K562 (cell line): ENCODE measurements around the gene MUC5B. TPM values are rescaled to one million over a fixed set of nuclear protein-coding genes. Genes with fewer than 3 reads are reported as not detected.

ENCODE experiments used
- GABPB1 ChIP-seq: sonication (generic); formaldehyde crosslinking; IDR thresholded peaks from 2 replicates; pipeline ENCODE4 v1.8.0; 2022; ENCODE audit warnings: mild to moderate bottlenecking, missing genetic modification reagents
- GTF2E2 ChIP-seq: fragments of 200-800 bp; sonication (Bioruptor generic); IDR thresholded peaks from 2 replicates; pipeline ENCODE4 v1.6.1; 2016; ENCODE audit warnings: missing genetic modification characterization, missing compliant biosample characterization
- HDAC1 ChIP-seq, 2 experiments: fragments of 450-650 bp; IDR thresholded peaks; 2 replicates each; pipeline ENCODE4 v1.6.1; 2016 to 2017; ENCODE audit warnings: inconsistent platforms in 1 of 2, mild to moderate bottlenecking in 1 of 2, moderate library complexity in 1 of 2
- HNRNPK ChIP-seq: fragments of 200-400 bp; formaldehyde crosslinking; IDR thresholded peaks from one replicate; pipeline ENCODE4 v1.6.1; 2018; ENCODE audit warnings: mild to moderate bottlenecking, low read depth, low read length; ENCODE audit not compliant: poor library complexity, severe bottlenecking
- LCOR ChIP-seq: sonication (generic); formaldehyde crosslinking; IDR thresholded peaks from 2 replicates; pipeline ENCODE4 v1.8.0; 2022; ENCODE audit warnings: mild to moderate bottlenecking, missing genetic modification reagents
- POLR2G ChIP-seq: fragments of 200-400 bp; formaldehyde crosslinking; IDR thresholded peaks from 2 replicates; pipeline ENCODE4 v1.6.1; 2017; ENCODE audit warnings: low read depth, mild to moderate bottlenecking, antibody characterized with exemption, low read length, moderate library complexity
- RBM14 ChIP-seq: fragments of 200-400 bp; formaldehyde crosslinking; IDR thresholded peaks from 2 replicates; pipeline ENCODE4 v1.6.1; 2018; ENCODE audit warnings: low read depth, mild to moderate bottlenecking, low read length, moderate library complexity, borderline replicate concordance; ENCODE audit not compliant: insufficient read depth
- SIN3B ChIP-seq: fragments of 450-650 bp; IDR thresholded peaks from 2 replicates; pipeline ENCODE4 v1.6.1; 2017; ENCODE audit warnings: low read depth, mild to moderate bottlenecking, moderate library complexity
- TAF1 ChIP-seq: IDR thresholded peaks from 2 replicates; pipeline ENCODE4 v1.6.1; 2011; ENCODE audit warnings: mild to moderate bottlenecking, low read length, moderate library complexity; ENCODE audit not compliant: insufficient read depth, control insufficient read depth, severe bottlenecking; ENCODE audit errors: extremely low read depth
- TEAD2 ChIP-seq: fragments of 450-650 bp; IDR thresholded peaks from 2 replicates; pipeline ENCODE4 v1.6.1; 2016; ENCODE audit warnings: missing genetic modification characterization, control low read depth, missing compliant biosample characterization
- ZBTB26 ChIP-seq: fragments of 450-650 bp; formaldehyde crosslinking; IDR thresholded peaks from 2 replicates; pipeline ENCODE4 v1.4.0; 2022; ENCODE audit warnings: missing genetic modification characterization
- ZNF197 ChIP-seq: fragments of 200-800 bp; sonication (Bioruptor generic); IDR thresholded peaks from 2 replicates; pipeline ENCODE4 v1.6.1; 2016; ENCODE audit warnings: low read depth, missing genetic modification characterization, missing compliant biosample characterization
- ZNF408 ChIP-seq: fragments of 250-450 bp; sonication (Bioruptor Pico); IDR thresholded peaks from 2 replicates; pipeline ENCODE4 v1.4.0; 2020; ENCODE audit warnings: low read depth, mild to moderate bottlenecking, moderate library complexity
- ZNF584 ChIP-seq: fragments of 200-800 bp; sonication (Bioruptor generic); IDR thresholded peaks from 2 replicates; pipeline ENCODE4 v1.6.1; 2016; ENCODE audit warnings: low read depth, mild to moderate bottlenecking, missing genetic modification characterization, missing compliant biosample characterization
- ZNF764 ChIP-seq: fragments of 250-450 bp; sonication (Bioruptor Pico); IDR thresholded peaks from 2 replicates; pipeline ENCODE4 v1.4.0; 2020; ENCODE audit warnings: low read depth, mild to moderate bottlenecking, moderate library complexity
- polyA plus RNA-seq, 8 experiments: library from polyadenylated mRNA; depleted of rRNA in 4 of 8; stranded (reverse) in 5 of 8; unstranded in 3 of 8; fragments of >200 nt; fragmentation: Nextera tagmentation in 2 of 8; fragmentation: Illumina TruSeq in 1 of 8; extraction: Ambion mirVana in 2 of 8; extraction: Trizol in 1 of 8; gene quantifications; 2 replicates each; pipeline versions ENCODE4 v1.2.1 to v1.2.3, GENCODE V29; 2011 to 2014; ENCODE audit warnings: inconsistent platforms in 1 of 8, missing spikeins in 1 of 8
- total RNA-seq, 7 experiments: library from RNA; depleted of rRNA in 6 of 7; stranded (reverse); fragments of >200 nt in 6 of 7; fragmentation: Illumina TruSeq in 2 of 7; extraction: Trizol in 2 of 7; gene quantifications; 2 replicates each; pipeline versions ENCODE4 v1.2.1 to v1.2.3, GENCODE V29; 2011 to 2021; ENCODE audit warnings: low replicate concordance in 1 of 7
- TF ChIP-seq, protein P1 (sequence below): sonication (generic); formaldehyde crosslinking; IDR thresholded peaks from 2 replicates; pipeline ENCODE4 v1.8.0; 2023; ENCODE audit warnings: missing genetic modification reagents, mild to moderate bottlenecking, borderline replicate concordance
- TF ChIP-seq, protein P2 (sequence below): fragments of 450-650 bp; IDR thresholded peaks from 2 replicates; pipeline ENCODE4 v1.6.1; 2016; ENCODE audit warnings: mild to moderate bottlenecking

Gene MUC5B
- total and polyA plus RNA-seq, 9 of the 15 experiments (the other 6 are each of a cell fraction or from before 2014, with no cell fraction given), result 0.04 to 0.95 TPM; not detected in 7

- TF ChIP-seq HDAC1 (IDR thresholded peaks at IDR 0.05) (no peak), RBM14 (0 out of 2 replicates have a peak, but pooled peaks have one; percentile 74), SIN3B (peak; percentile 77), ZBTB26 (CRISPR knock-in tag) (no peak), ZNF764 (CRISPR knock-in tag) (no peak), POLR2G (peak; percentile 94), TEAD2 (no peak), LCOR (CRISPR knock-in tag) (peak; percentile 67; the same call in 1 of the 2 replicates), ZNF408 (CRISPR knock-in tag) (no peak), ZNF197 (no peak), GABPB1 (peak; percentile 60; the same call in 1 of the 2 replicates), TAF1 (peak; percentile 42), ZNF584 (CRISPR knock-in tag) (no peak), HNRNPK (no peak), GTF2E2 (tag) (0 out of 2 replicates have a peak, but pooled peaks have one; percentile 37)
- TF ChIP-seq, protein P1, sequence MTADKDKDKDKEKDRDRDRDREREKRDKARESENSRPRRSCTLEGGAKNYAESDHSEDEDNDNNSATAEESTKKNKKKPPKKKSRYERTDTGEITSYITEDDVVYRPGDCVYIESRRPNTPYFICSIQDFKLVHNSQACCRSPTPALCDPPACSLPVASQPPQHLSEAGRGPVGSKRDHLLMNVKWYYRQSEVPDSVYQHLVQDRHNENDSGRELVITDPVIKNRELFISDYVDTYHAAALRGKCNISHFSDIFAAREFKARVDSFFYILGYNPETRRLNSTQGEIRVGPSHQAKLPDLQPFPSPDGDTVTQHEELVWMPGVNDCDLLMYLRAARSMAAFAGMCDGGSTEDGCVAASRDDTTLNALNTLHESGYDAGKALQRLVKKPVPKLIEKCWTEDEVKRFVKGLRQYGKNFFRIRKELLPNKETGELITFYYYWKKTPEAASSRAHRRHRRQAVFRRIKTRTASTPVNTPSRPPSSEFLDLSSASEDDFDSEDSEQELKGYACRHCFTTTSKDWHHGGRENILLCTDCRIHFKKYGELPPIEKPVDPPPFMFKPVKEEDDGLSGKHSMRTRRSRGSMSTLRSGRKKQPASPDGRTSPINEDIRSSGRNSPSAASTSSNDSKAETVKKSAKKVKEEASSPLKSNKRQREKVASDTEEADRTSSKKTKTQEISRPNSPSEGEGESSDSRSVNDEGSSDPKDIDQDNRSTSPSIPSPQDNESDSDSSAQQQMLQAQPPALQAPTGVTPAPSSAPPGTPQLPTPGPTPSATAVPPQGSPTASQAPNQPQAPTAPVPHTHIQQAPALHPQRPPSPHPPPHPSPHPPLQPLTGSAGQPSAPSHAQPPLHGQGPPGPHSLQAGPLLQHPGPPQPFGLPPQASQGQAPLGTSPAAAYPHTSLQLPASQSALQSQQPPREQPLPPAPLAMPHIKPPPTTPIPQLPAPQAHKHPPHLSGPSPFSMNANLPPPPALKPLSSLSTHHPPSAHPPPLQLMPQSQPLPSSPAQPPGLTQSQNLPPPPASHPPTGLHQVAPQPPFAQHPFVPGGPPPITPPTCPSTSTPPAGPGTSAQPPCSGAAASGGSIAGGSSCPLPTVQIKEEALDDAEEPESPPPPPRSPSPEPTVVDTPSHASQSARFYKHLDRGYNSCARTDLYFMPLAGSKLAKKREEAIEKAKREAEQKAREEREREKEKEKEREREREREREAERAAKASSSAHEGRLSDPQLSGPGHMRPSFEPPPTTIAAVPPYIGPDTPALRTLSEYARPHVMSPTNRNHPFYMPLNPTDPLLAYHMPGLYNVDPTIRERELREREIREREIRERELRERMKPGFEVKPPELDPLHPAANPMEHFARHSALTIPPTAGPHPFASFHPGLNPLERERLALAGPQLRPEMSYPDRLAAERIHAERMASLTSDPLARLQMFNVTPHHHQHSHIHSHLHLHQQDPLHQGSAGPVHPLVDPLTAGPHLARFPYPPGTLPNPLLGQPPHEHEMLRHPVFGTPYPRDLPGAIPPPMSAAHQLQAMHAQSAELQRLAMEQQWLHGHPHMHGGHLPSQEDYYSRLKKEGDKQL (CRISPR knock-in tag), result no peak
- TF ChIP-seq, protein P2, sequence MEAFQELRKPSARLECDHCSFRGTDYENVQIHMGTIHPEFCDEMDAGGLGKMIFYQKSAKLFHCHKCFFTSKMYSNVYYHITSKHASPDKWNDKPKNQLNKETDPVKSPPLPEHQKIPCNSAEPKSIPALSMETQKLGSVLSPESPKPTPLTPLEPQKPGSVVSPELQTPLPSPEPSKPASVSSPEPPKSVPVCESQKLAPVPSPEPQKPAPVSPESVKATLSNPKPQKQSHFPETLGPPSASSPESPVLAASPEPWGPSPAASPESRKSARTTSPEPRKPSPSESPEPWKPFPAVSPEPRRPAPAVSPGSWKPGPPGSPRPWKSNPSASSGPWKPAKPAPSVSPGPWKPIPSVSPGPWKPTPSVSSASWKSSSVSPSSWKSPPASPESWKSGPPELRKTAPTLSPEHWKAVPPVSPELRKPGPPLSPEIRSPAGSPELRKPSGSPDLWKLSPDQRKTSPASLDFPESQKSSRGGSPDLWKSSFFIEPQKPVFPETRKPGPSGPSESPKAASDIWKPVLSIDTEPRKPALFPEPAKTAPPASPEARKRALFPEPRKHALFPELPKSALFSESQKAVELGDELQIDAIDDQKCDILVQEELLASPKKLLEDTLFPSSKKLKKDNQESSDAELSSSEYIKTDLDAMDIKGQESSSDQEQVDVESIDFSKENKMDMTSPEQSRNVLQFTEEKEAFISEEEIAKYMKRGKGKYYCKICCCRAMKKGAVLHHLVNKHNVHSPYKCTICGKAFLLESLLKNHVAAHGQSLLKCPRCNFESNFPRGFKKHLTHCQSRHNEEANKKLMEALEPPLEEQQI, result no peak
Observed at GRCh38 chr11:1309498-1310317, 86.8 kb downstream of the MUC5B start, which contains the start of gene TOLLIP (continued).
